Epithelial cell of prostate (primary cell): ENCODE measurements around the gene CA7.

Experiments
- DNase-seq: peaks from one replicate; pipeline ENCODE4 v3.0.0-alpha.2; 2011; ENCODE audit warnings: low read depth, low spot score
- H3K27ac ChIP-seq: fragments of 450-650 bp; 2 replicates; pipeline ENCODE4 v1.5.1; 2017; ENCODE audit warnings: mild to moderate bottlenecking

The CA7 gene

DNA sequence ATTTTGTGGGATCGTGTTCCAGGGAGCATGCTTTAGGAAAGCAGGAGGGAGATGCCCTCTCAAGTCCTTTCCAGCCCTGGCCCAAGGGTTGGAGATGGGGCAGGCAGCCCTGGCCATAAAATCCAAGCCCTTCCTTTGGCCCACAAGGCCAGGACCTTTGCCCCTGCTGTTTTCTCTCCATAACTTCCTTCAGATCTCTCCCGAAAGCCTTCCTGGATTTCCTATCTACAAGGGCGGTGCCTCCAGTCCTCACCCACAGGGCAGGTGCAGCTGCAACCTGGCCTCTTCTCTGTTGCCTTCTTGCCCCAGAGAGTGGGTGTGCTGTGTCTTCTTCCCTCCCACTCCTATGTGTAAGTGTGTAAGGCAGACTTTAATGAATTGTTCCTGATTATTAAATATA lies 27.6 kb downstream of the CA7 start:
- no peak overlapping the region for H3K27ac ChIP-seq
- no peak for DNase-seq

DNA sequence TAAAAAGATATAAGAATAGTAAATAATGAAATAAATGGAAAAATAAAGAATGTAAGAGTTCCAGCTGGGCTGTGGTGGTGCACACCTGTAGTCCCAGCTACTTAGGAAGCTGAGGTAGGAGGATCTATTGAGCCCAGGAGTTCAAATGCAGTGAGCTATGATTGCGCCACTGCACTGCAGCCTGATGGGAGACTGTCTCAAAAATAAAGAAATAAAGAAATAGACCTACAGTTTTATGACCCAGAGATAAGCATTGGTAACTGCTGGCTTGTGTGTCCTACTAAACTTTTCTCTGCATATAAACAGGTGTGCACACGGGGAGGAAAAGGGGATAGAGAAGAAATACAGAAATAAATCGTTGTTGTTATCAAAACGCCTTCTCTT lies 28.3 kb downstream of the CA7 start:
- no peak for DNase-seq
- peak overlapping the region; percentile 52 for H3K27ac ChIP-seq

DNA sequence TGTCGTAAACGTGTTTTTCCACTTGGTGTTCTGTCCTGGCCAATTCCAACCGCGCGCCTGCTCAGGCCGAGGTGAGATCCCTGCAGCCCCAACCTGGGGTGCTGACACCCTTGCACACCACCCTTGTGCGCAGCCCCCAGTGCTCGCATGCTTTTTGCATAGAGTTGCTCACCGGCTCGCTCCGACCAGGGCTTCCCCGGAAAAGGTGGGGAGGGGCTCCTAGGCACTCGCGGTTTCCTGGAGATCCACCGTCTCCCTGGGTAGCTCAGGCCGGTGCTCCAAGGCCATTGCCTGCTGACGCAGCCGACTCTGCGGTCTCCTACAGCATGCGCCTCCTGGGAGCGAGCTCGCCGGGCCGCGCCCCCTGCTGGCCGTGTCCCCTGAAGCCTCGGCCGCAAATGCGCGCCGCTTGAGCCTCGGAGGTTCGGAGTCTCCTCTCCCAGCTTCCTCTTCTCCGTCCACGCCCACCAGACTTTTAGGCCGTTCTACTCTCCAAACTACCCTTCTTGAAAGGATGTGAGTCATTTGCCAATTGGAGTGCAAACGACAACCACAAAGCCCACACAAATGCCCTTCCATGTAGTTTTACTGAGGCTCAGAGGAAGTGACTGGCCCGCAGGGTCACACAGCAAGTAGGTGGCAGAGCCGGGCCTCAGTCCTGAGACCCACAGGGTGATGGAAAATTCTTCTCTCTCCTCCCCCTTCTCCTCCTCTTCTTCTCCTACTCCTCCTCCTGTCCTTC lies 28.9 kb downstream of the CA7 start:
- DNase-seq, result peak; percentile 90
- peak overlapping the region; percentile 52 for H3K27ac ChIP-seq

DNA sequence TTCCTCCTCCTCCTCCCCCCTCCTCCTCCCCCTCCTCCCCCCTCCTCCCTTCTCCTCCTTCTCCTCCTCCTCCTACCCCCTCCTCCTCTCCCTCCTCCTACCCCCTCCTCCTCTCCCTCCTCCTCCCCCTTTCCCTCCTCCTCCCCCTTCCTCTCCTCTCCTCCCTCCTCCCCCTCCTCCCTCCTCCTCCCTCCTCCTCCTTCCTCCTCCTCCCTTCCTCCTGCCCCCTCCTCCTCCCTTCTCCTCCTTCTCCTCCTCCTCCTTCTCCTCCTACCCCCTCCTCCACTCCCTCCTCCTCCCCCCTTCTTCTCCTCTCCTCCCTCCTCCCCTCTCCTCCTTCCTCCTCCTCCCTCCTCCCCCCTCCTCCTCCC lies 29.5 kb downstream of the CA7 start:
- no peak for DNase-seq
- H3K27ac ChIP-seq, result peak overlapping the region; percentile 52

DNA sequence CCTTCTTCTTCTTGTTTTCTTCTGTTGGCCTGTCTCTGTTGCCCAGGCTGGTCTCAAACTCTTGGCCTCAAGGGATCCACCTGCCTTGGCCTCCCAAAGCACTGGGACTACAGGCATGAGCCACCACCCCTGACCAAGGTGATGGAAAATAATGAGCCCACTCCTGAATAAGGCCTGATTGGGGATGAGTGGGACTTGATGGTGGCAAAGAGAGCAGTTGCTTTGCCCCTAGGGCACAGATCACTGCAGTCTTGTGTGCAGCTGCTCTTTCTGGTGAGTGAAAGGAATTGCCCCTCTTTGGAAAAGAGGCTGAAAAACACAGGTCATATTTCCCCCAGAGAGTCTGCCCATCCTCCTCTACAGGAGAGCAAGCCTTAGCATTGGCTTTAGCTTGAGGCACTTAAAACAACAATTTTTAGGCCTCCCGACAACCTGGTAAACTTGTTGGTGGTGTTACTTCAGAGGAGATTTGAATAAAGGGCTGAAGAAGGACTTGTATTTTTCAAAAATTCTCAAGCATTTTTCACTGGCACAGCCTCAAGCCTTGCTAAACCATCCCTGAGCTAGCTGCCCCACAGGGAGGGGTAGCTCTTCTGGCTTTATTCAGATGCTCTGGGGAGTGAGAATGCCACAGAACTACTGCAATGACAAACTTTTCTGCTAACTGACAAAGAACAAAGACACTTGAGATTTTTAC lies 30.0 kb downstream of the CA7 start:
- no peak overlapping the region for H3K27ac ChIP-seq
- no peak for DNase-seq

DNA sequence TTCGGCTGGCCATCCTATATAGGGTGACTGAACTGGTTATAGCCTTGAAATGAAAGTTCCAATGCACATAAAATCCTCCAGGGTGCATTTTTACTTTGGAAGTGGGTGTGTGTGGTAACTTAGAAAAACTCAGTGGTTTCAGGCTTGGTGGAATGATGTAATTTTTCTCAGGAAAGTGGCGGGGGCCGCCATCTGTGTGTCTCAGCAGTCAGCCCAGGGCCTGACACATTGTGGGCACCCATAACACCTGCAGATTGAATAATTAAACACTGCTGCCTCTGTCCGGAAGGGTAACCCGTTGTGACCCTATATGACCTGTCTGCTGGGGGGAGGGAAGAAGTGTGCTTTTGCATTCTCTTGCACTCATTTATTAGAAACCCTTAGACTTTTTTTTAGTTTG lies 33.9 kb downstream of the CA7 start:
- no peak for DNase-seq
- H3K27ac ChIP-seq, result no peak overlapping the region

DNA sequence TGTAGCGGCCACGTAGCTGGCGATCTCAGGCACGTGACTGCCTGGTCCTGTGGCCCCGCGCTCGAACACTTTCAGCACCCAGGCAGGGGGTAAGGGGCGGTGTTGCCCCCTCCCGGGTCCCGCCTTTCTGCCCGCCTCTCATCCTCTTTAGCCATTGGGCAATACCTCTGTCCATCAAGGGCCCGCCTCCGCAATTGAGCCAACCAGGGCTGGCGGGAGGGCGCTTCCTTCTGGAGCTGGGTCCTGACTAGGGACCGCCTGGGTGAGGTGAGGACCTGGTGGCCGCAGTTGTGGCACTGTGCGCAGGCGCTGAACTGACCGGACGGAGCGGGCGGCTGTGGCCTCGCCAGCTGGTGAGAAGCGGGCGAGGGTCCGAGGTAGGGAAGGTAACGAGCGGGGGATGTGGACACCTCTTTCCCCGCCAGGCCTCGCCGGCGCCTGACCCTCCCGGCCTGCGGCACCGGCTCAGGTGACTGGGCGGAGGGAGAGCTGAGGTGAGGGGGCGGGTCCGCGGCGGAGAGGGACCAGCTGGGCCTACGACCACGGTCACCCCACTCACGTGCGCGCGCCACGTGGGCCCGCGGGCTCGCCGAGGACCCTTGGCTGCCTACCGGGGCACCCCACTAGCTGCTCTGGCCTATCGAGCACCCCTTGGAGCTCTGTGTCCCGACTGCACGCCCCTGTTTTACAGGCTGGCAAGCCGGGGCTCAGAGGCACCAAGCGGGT lies 36.2 kb downstream of the CA7 start, which contains the start of gene PDP2:
TSS of gene PDP2 (plus strand) at position 228 of the 726 bp plus-strand sequence. CDS start 3,770 bp downstream, outside the sequence.
- peak; percentile 49 for DNase-seq
- no peak within 1 kb of the TSS for H3K27ac ChIP-seq

DNA sequence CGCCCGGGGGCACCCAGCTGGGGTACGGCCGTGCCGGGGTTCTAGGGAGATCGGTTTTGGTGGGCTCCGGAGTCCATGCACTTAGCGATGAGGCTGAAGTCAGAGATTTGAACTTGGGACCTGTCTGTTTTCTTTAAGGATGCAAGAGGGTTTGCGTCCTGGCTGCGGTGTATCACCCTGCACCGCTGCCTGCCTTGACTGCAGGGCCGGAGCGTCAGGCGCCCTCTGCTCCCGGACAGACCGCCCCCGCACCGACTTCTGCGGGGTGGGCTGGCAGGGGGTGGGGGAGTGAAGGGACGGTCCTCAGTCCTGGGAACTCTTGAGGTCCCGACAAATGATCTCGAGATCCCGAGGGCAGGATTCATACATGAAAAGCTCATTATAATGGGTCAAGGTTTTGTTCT lies 36.8 kb downstream of the CA7 start:
- H3K27ac ChIP-seq, result no peak overlapping the region
- DNase-seq, result no peak

DNA sequence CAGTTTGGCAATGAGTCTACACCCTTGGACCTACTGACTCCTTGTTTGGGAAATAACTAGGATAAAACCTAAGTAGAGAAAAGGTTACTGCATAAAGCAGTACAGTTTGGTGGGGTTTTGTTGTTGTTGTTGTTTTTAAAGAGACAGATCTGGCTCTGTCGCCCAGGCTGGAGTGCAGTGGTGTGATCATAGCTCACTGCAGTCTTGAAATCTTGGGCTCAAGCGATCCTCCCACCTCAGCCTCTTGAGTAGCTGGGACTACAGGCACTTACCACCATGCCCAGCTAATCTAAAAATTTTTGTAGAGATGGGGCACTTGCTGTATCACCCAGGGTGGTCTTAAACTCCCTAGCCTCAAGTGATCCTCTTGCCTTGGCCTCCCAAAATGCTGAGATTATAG lies 37.3 kb downstream of the CA7 start:
- DNase-seq, result no peak
- no peak overlapping the region for H3K27ac ChIP-seq

DNA sequence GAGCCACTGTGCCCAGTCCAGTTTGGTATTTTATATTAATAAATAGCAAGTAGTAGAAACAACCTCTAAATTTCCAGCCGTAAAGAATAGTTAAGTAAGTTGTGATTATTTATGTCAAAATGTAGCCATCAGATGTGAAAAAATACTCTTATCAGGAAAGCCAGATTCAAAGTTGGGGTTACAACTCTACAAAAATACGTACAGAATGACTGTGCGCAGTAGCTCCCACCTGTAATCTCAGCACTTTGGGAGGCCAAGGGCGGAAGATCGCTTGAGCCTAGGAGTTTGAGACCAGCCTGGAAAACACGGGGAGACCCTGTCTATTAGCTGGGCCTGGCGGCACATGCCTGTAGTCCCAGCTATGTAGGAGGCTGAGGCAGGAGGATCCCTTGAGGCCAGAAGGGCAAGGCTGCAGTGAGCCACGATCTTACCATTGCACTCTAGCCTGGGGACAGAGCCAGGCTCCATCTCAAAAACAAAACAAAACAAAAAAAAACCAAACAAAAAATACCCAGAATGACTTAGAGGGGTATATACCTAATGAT lies 37.8 kb downstream of the CA7 start:
- no peak for DNase-seq
- no peak overlapping the region for H3K27ac ChIP-seq

DNA sequence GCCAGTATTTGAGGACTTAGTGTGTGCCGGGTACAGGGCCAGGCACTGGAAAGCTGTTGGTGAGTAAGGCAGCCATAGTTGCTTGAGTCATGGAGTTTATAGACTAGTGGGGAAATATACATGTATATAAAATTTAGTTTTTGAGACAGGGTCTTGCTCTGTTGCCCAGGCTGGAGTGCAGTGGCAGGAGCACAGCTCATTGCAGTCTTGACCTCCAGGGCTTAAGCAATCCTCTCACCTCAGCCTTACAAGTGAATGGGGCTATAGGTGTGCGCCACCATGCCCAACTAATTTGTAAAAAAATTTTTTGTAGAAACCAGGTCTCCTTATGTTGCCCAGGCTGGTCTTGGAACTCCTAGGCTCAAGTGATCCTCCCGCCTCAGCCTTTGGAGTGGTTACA lies 38.5 kb downstream of the CA7 start:
- DNase-seq, result no peak
- H3K27ac ChIP-seq, result no peak overlapping the region

DNA sequence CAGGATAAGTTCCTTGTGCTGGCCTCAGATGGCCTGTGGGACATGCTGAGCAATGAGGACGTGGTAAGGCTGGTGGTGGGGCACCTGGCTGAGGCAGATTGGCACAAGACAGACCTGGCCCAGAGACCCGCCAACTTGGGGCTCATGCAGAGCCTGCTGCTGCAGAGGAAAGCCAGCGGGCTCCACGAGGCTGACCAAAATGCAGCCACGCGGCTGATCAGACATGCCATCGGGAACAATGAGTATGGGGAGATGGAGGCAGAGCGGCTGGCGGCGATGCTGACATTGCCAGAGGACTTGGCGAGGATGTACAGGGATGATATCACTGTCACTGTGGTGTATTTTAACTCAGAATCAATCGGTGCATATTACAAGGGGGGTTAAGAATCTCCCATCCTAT lies 41.3 kb downstream of the CA7 start:
- DNase-seq, result no peak

DNA sequence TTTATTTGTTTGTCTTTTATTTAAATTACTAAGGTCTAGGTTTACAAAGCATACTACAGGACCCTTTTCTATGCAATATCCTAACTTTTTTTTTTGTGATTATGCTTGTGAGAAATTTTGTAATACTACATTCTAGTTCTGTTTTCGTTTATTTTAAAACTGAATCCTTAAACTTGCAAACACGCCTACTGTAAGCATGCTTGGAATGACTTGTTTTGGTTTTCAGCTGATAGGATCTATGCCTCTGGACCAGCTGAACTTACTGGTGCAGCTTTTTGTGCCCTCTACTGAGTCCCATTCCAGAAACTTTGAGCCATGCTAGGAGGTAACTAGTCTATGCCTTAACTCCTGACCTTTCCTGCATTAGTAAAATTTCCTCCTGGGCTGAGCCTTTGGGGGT lies 42.1 kb downstream of the CA7 start:
- no peak for DNase-seq
- no peak overlapping the region for H3K27ac ChIP-seq

More for the DNA sequence above, 41.3 kb downstream of the CA7 start:
- H3K27ac ChIP-seq, result no peak overlapping the region

DNA sequence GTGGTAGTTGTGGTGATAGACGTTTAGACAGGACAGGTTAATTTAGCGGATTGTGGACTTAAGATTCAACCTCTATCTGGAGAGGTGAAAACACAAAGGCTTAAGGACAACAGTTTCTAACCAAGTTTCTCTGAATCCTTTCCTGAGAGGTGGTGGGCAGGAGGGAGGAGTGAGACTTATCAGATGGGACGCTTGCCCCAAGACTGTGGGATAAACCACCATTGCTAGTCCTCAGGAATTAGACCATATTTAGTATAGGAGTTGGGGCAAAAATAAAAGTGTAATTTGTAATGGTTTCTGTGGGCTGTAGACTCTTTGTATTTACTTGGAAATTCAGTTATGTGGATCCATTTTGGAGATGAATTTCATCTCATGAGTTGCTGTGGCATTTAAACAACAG lies 42.7 kb downstream of the CA7 start:
- H3K27ac ChIP-seq, result no peak overlapping the region
- DNase-seq, result no peak

DNA sequence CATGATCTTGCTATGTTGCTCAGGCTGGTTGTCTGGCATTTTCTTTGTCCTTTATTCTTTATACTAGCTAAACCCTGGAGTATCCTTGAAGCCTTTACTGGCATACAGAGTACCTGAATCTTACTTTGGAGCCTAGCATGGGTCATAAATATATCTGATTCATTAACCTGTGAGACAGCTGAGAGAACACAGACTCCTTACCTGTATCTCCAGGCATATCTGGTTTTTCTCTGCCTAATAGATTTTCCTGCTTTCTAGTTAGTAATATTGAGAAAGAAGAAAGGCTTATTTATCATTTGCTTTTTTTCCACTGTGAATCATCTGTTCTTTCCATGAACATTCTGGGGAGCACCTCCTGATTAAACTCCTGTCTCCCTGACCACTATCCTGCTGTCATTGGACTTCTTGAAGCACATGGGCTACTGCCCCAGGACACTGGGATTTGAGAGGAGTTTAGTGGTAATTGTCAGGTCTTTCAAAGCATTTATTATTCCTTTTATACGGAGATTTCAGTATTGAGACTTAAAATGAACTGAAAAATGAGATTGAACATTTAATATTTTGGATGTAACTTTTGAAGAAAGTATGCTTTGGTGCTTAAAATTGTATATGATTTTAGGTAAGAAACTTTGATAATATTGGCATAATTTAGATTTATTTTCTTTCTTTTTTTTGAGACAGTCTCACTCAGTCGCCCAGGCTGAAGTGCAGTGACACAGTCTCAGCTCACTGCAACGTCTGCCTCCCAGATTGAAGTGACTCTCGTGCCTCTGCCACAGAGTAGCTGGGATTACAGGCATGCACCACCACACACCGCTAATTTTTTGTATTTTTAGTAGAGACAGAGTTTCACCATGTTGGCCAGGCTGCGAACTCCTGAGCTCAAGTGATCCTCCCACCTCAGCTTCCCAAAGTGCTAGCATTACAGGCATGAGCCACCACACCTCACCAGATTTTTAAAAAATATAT lies 44.7 kb downstream of the CA7 start:
- no peak overlapping the region for H3K27ac ChIP-seq
- DNase-seq, result no peak

DNA sequence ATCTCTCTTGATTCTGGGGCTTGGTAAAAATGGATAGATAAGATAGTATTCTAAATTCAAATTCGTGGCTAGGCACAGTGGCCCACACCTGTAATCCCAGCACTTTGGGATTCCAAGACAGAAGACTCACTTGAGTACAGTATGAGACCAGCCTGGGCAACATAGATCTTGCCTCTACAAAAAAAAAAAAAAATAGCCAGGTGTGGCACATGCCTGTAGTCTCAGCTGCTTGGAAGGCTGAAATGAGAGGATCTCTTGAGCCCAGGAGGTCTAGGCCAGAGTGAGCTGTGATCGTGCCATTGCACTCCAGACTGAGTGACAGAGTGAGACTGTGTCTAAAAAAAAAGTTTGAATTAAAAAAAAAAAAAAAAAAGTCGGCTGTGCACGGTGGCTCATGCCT lies 45.4 kb downstream of the CA7 start:
- no peak for DNase-seq
- no peak overlapping the region for H3K27ac ChIP-seq

DNA sequence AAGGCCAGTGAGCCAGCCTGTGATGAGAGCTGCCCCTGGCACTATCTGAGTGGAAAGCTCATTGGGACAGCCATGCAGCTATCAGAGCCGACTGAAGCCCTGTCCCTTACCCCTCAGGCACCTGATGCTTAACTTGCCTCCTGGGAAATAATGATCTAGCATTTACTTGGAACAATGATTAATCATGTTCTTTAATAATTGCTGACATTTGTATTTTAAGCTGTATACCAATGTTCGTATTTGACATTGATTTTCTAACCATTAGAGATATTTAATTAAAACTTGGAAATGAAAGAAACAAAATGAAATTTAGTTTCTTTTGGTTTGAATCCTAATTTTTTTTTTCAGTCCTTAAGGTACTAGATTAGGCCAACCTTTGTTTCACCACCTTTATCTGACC lies 46.6 kb downstream of the CA7 start:
- H3K27ac ChIP-seq, result no peak overlapping the region
- no peak for DNase-seq

DNA sequence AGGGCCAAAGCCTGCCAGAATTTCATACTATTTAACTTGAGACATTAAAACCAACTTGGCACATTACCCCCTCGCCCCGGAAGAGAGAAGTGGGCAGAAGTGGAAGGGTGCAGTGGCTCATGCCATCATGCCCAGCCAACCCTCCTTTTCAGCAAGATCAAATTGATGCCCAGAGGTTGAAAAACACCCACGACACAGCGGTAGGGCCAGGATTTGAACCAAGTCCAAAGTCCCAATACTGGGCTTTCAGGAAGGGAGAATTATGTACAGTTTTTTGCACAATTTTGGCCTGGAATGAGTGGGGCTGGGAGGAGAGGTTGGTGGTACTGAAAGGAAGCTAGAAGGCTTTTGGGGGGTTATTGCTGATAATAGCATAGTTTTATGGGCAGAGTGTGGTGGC lies 47.1 kb downstream of the CA7 start:
- no peak for DNase-seq
- H3K27ac ChIP-seq, result no peak overlapping the region

DNA sequence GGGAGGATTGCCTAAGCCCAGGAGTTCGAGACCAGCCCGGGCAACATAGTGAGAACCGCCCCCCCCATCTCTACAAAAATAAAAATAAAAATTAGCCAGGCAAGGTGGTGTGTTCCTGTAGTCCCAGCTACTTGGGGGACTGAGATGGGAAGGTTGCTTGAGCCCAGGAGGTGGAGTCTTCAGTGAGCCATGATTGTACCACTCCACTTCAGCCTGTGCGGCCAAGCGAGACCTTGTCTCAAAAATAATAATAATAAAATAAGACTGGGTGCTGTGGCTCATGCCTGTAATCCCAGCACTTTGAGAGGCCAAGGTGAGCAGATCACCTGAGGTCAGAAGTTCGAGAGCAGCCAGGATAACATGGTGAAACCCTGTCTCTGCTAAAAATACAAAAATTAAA lies 47.6 kb downstream of the CA7 start:
- no peak overlapping the region for H3K27ac ChIP-seq

DNA sequence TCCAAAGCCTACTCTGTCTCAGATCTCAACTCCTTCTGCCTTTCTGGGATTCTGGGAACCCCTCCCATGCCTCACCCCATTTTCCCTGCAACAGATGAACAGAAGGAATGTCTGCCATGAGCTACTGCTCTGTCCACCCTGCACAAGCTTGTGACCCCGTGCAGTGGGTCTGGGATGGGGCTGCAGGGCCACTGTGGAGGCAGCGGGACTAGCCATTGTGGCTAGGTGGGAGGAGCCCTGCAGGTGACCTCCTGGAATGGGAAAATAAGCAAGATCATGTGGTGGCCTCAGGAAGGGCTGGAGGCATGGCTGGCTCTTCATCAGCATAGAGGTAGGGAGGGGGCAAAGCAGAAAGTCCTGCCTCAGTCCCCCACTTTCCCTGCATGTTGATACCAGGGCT lies 49.8 kb downstream of the CA7 start:
- H3K27ac ChIP-seq, result no peak overlapping the region
- no peak for DNase-seq

More for the DNA sequence above, 47.6 kb downstream of the CA7 start:
- no peak for DNase-seq
